Kidney capillary endothelial cell (primary cell): ENCODE measurements around the gene BCAR3.

Experiments
- DNase-seq: peaks from one replicate; pipeline ENCODE4 v3.0.0-alpha.2; 2018; ENCODE audit warnings: low spot score

Gene BCAR3

GRCh38 chr1:93615582-93616150, 66.0 kb downstream of the BCAR3 start:
- no peak for DNase-seq

DNA sequence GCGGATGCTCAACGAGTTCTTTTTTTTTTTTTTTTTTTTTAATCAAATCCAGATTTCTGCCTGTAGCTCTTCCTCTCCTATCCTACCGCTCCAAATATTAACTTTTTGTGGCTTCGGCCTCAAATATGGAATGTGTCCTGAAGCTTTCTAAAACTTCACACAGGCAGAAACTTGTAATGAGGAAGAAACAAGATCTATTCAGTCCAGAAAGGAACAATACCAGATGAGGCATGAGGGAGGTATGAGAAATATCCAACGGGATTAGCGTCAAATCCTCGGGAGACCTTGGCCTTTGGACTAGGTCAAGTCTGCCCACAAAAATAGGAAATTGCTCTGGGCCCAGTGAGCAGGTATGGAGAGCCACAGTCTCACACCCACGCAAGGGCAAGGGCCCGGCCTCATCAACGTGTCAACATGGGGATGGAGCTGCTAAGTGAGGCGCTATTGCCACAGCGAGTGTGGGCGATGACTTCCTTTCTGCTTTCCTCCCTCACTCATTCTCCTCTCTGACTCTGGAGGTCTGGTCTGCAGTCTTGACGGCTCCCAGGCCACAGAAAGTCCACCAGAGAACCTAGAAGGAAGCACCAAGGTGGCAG, 66.6 kb downstream of the BCAR3 start:
- DNase-seq = no peak

DNA sequence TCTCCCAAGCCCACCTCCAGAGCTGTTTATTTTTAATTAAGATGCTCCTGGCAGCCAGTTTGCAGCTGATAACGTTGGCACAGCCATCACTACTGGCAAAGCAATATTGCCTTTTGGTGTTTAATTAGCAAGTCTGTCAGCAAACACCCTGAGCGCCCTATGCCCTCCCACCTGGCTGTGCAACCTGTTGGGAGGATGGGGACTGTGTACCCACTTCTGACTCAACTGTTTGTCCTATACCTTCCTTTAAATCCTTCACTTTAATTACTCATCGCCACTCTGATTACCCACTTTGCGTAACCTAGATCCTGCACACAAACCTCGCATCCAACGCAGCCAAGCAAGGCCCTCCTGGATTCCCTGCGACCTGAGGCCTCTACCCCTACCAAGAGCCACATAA, 67.1 kb downstream of the BCAR3 start:
- no peak for DNase-seq

DNA sequence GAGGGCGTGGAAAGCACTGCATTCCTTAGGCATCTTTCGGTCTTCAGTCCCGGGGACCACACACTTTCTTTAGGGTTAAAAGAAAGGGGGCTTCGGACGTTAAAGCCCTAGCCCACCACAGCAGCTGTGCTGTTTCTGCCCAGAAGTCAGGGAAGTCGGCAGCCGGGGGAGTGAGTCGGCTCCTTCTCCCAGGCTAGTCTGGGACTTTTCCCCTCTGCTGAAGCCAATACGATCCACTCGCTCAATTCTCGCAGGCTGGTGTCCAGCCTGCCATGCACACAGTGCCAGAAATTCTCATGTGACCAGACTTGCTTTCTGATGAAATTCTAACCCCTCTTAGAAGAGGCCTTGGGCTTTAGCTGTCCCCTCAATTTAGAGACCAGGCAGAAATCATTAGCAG, 67.7 kb downstream of the BCAR3 start:
- DNase-seq = no peak

DNA sequence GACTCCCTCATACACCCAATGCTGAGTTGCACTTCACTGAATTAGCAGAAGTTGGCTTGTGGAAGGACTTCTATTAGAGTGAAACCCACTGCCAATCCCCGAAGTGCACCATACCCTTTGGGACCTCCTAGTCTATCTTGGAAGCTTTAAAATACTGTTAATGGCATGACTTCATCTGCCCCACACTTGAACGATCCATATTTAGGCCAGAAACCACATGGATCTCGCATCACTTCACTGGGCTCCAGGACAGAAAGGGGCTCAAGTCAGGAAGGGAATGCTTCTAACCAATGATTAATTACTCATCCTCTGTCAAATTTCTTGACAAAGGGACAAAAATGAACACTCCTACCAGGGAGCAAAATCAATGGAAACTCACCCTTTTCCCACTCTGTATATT, 69.1 kb downstream of the BCAR3 start:
- DNase-seq = no peak

DNA sequence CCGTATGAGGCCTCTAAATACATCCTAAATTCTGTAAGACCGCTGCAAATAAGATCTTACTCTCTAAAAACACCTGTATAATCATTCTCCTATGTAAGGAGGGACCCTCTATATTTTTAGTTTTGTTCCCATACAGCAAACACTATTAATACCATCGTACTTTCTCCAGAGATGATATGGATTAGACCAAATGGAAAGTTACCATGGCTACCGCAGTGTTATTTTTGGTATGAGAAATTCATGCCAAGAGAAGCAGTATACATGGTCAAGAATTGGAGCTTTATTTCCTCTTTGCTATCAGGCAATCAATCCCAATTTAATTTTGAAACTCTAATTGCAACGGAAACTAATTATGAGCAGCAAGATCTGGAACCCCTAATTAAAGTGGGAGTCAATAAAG, 70.0 kb downstream of the BCAR3 start:
- DNase-seq = no peak

DNA sequence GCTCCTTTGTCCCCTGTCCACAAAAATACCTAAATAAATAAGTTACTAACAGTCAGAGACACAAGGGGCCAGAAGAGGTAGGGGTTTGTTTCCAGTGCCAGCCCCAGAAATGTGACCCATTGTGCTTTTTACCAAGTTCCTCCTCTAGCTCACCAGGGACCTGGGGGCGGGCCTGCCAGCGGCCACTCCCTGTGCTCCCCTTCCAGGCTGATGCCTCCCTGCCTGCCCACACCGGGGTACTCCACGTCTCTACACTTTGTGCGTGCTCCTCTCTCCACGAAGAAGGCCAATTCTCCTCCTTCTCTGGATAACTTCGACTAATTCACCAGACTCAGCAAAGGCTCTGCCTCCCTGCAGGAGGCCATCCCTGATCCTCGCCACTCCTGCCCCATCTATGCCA, 72.1 kb downstream of the BCAR3 start:
- DNase-seq = no peak

DNA sequence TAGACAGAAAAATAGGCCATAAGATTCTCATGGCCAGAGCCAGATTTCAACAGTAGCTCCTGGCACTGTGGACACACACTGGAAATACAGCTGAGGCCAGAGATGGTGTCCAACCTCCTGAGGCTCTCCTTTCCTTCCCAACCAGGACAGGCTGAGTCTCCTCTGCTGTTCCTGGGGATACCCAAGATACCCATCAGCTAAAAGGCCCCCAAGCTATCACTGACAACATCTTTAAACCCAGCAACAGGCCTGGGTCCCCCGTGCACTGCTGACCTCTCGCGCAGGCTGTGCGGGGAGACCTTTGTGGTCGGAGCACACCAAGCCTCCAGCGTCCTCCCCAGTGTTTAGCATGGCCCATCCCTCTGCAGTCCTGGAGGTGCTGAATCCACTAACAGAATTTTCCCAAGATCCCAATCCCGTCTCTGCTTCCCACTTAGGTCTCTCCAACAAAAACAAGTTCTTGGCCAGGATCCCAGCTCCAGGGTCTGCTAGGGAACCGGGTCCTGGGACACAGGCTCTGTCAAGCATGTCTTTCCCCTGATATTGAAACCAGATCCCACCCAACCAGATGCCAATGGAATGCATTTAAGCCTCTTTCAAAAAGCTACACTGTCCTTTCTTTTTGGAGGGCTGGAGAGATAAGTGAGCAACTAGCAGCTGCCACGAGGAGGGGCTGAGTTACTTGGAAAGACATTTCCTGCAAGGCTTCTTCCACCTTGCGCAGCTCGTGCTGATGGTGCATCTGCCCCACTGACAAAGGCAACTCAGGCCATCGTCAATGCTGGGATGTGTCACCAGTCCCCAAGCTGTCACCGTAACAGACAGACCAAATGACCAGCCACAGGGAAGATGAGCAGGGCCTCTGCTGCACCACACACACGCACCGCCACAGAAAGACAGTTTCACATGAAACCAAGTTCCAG, 73.2 kb downstream of the BCAR3 start:
- DNase-seq = no peak

DNA sequence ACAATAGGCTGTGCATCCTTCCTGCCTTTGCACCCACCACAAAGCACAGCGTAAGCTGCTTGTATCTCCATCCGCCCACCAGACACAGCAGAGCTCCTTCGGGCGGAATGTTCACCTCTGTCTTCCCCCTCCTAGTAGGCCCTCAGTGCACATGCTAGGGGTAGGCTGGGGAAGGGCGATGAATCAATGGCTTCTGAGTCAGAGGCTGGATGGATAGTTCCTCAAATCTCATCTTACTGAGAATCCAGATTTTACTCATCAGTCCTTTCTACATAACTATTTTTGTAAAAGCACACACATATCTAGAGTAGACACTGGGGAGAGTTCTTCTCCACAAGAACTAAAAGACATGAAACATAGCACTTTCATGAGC, 73.8 kb downstream of the BCAR3 start:
- DNase-seq = no peak

DNA sequence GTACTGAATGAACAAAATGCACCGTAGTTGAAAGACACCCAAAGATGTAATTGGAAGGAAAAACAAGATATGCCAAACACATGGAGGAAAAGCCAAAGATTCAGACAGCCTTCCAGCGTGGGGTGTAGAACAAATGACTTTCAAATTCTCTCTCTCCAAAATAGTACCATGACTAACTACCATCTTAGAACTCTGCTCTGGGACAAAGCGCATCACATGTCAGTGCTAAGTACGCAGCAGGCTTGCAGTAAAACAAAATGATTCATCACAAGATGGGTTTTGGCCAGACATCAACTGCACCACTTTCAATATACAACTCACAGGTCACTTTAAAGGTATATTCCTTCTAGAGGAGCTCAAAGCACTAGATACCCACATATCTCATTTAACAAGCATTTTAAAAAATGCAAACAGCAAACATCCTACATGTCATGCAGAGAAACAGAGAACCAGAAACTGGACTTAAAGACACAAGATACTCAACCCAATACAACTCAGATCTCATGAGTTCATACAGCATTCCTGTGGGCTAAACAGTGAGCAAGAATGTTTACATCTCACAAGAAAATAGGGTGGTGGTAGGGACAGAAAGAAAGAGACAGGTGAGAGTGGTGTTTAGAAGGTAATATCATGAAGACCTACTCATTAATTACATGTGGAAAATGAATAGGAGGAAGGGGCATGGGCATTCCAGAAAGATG, 75.7 kb downstream of the BCAR3 start:
- DNase-seq = no peak

DNA sequence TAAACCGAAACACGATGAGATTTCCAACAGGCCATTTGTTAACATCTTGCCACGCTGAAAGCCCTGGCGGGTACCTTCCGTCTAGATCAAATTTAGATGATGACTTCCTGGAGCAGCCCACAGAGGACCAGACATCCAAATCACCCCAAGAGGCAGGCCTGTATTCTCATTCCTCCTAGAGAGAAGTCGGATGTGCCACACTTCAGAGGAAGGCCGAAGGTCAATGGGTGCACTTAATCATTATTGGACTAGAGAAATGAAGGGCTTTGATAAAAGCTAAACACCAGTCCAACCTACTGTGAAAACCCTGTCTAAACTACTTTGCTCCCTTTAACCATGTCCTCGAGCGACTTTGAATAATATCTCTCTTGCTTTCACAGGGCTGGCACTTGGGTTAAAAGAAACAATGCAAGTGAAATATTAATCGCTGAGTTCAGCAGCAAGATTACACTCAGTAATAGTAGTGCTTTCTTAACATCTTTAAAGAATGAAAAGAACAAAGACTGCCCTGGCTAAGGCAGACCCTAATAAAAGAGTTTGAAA, 76.5 kb downstream of the BCAR3 start:
- DNase-seq = no peak

DNA sequence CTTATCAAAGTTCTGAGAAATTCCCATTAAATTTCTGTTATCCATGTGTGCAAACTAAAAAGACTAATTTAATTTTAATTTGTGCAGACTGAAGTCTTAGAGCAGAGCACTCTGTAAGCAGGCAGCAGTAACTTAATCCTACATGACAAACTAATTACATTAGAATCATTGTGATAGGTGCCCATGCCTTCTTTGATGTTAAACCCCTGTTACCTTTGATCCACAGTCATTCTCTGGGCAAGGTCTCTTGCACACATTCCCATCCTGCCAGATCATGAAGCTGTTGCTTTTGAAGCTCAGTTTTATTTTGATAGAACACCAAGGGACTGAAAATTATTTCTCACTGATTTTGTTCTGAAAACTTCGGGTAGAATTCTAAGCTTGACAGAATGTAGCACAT, 77.2 kb downstream of the BCAR3 start:
- no peak for DNase-seq

DNA sequence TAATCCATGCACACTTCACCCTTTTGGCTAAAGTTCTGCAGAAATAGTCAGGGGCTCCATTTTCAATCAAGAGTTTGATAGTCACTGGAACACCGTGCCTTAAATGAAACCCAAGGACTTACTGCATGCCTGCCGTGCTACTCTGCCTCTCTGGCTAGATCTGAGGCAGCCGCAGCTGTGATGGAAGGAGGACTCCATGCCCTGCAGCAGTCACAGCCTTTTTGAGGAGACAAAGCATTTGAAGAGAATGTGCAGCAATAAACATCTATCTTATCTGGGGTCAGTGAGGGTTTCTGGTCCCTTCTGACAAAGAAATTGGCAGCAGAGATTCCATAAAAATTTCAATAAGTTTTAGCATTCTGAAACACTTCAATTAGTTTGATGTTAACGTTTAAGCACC, 78.0 kb downstream of the BCAR3 start:
- DNase-seq = no peak

DNA sequence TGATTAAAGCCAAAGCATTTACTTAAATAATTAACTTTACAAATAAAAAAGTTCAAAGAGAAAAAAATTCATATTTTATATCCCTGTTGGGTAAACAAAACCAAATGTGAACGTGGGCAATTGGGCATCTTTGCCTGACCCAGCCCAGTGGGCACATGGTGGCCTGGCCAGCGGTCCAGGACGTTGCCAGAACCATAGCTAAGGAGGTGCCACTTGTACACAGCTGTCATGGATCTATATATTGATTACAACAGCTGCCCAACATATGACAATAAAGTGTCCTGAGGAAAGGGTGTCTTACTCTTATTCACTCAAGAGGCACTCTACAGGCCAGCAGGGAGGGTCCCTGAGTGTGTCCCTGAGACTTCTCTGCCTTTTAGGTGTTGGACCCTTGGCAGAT, 78.5 kb downstream of the BCAR3 start:
- DNase-seq = no peak

- no peak for DNase-seq
Observed at GRCh38 chr1:93602101-93602500, 79.5 kb downstream of the BCAR3 start.

DNA sequence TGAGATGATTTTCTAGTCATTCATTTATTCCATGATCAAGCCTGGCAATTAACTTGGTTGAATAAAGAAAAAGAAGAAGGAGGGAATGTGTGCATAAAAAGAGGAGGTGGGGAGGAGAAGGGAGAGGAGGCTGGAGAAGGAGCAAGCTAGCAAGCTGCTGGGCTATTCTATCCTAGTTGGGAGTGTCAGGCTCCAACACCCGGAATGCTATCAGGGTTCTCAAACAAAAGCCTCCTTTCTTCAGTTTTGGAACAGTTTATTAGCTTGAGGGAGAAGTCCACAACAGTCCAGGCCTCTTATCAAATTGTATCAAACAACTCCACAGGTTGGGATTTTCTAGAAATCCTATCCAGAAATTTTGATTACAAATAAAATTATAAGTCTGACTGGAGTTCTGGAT, 80.0 kb downstream of the BCAR3 start:
- no peak for DNase-seq

DNA sequence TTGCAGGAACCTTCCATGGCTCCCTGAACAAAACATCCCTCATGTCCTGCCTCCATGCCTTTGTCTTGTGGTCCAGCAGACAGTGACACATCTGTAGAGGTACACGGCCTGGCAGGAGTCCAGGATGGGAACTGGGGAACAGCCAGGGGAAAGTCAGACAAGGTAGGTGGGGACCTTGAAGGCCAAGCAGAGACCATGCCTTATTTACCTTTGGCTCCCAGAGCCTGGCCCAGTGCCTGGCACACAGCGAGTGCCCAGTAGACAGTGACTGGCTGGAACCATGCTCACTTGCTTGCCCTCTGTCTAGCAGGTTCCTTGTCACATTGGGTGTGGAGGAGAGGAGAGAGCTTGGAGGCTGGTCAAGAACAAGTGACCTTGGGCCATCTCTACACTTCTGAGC, 81.0 kb downstream of the BCAR3 start:
- no peak for DNase-seq

DNA sequence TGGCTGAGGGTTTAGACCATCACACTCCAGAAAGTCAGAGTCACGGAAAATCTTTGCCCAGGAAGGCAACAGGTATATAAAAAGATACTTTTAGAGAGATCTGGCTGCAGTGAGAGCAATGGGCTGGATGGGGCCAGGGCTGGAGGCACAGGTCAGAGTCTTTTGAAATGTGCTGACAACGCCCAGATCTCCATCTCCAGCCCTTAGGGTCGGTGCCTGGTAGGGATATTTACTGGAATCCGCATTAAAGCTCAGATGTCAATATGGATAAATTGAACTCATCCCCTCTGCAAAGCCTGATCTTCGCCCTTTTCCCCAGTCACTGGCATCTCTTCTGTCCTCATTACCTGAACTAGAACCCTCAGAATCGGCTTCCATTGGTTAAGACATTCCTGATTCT, 82.2 kb downstream of the BCAR3 start:
- DNase-seq = no peak

DNA sequence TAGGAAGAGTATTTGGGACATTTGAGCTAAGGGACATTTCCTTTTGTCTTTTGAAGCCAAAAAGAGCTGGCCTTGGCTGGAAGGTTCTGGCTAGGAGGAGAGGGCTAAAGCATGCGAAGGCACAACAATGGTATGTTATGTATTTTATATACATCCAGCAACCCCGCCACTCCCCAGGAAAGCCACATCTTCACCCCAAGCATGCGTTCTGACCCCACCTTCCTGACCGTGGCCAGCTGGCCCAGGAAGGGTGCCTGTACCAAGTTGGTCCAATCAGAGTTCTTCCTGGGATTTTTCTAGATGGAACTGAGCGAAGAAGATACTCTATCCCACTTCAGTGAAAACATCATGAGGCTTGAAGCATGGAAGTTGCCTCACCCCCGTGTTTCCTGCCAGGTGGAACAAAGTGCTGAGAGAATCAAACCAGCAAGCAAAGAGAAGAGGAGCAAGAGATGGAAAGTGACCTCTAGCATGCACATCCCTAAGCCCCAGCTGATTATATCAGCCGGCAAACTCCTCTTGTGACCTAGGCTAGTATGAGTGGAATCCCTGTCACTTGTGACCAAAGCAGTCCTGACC, 82.7 kb downstream of the BCAR3 start:
- DNase-seq = no peak

- DNase-seq = no peak
Observed at GRCh38 chr1:93598396-93598795, 83.2 kb downstream of the BCAR3 start.

GRCh38 chr1:93597709-93598108, 83.9 kb downstream of the BCAR3 start:
- no peak for DNase-seq
